ENCODE measurements around the gene MAP2K7.

DNA sequence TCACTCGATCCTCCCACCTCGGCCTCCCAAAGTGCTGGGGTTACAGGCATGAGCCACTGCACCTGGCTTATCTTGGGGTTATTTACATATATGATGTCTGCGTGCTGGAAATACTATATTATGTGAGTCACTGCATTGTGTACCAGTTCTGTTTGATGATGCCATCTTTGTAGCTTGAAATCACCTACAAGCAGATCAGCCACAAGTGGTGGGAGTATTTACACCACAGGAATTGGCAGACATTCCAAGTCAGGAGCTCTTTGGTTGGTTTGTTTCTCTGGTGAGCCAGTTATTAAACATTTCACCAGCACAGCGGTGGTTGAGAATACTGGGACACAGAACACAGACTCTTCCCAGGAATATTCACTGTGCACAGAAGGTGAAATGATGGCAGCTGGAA, 44.3 kb downstream of the MAP2K7 start:
- TF ChIP-seq, protein P1, sequence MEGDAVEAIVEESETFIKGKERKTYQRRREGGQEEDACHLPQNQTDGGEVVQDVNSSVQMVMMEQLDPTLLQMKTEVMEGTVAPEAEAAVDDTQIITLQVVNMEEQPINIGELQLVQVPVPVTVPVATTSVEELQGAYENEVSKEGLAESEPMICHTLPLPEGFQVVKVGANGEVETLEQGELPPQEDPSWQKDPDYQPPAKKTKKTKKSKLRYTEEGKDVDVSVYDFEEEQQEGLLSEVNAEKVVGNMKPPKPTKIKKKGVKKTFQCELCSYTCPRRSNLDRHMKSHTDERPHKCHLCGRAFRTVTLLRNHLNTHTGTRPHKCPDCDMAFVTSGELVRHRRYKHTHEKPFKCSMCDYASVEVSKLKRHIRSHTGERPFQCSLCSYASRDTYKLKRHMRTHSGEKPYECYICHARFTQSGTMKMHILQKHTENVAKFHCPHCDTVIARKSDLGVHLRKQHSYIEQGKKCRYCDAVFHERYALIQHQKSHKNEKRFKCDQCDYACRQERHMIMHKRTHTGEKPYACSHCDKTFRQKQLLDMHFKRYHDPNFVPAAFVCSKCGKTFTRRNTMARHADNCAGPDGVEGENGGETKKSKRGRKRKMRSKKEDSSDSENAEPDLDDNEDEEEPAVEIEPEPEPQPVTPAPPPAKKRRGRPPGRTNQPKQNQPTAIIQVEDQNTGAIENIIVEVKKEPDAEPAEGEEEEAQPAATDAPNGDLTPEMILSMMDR (IDR thresholded peaks at IDR 0.05; ENCODE audit: insufficient read depth, low read length) = no peak
- TF ChIP-seq, protein P2, sequence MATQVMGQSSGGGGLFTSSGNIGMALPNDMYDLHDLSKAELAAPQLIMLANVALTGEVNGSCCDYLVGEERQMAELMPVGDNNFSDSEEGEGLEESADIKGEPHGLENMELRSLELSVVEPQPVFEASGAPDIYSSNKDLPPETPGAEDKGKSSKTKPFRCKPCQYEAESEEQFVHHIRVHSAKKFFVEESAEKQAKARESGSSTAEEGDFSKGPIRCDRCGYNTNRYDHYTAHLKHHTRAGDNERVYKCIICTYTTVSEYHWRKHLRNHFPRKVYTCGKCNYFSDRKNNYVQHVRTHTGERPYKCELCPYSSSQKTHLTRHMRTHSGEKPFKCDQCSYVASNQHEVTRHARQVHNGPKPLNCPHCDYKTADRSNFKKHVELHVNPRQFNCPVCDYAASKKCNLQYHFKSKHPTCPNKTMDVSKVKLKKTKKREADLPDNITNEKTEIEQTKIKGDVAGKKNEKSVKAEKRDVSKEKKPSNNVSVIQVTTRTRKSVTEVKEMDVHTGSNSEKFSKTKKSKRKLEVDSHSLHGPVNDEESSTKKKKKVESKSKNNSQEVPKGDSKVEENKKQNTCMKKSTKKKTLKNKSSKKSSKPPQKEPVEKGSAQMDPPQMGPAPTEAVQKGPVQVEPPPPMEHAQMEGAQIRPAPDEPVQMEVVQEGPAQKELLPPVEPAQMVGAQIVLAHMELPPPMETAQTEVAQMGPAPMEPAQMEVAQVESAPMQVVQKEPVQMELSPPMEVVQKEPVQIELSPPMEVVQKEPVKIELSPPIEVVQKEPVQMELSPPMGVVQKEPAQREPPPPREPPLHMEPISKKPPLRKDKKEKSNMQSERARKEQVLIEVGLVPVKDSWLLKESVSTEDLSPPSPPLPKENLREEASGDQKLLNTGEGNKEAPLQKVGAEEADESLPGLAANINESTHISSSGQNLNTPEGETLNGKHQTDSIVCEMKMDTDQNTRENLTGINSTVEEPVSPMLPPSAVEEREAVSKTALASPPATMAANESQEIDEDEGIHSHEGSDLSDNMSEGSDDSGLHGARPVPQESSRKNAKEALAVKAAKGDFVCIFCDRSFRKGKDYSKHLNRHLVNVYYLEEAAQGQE (IDR thresholded peaks at IDR 0.05; ENCODE audit: insufficient replicate concordance, low read depth) = no peak
- no peak for TF ChIP-seq POLR2AphosphoS5 (IDR thresholded peaks at IDR 0.05; ENCODE audit: low read depth)
- TF ChIP-seq SPI1 (IDR thresholded peaks at IDR 0.05; ENCODE audit: borderline replicate concordance, low read depth) = no peak
- TF ChIP-seq GABPA (IDR thresholded peaks at IDR 0.05; ENCODE audit: low read depth) = no peak
